Neural cell (in vitro differentiated cells): ENCODE data around the gene NELL1.

ENCODE experiments used
- EP300 ChIP-seq: fragments of 450-650 bp; conservative IDR thresholded peaks from 2 replicates; pipeline ENCODE4 v1.6.1; 2014; ENCODE audit warnings: antibody characterized with exemption, mild to moderate bottlenecking, moderate library complexity; ENCODE audit not compliant: poor library complexity, severe bottlenecking
- POLR2AphosphoS5 ChIP-seq: IDR thresholded peaks from 2 replicates; pipeline ENCODE4 v1.6.1; 2012

GRCh38 chr11:20634044-20634443 lies 35.3 kb upstream of the NELL1 start:
- TF ChIP-seq EP300 (no peak), POLR2AphosphoS5 (no peak)
